Activated B cell treated with CpG ODN at 0.5 μM for 24 hours (primary cell): ENCODE measurements around the gene COL19A1. TPM values are rescaled to one million over a fixed set of nuclear protein-coding genes. Genes with fewer than 3 reads are reported as not detected.

Experiments used
- ATAC-seq: fragments of 200-7000 bp; cut with Tn5 transposase; one replicate; pipeline ENCODE4 v1.10.0; 2021; ENCODE audit warnings: low read depth, mild to moderate bottlenecking, moderate library complexity
- CTCF ChIA-PET: fragments of 350-600 bp; sonication (Branson Sonifier 250); formaldehyde crosslinking; loops from one replicate; lab custom pipeline; 2021; ENCODE audit warnings: antibody characterized with exemption; lab: Charles Lee
- POLR2A ChIA-PET: fragments of 350-600 bp; sonication (Branson Sonifier 250); formaldehyde crosslinking; loops from one replicate; lab custom pipeline; 2021; ENCODE audit warnings: antibody characterized with exemption; lab: Charles Lee
- DNase-seq: peaks from one replicate; pipeline ENCODE4 v3.0.0; 2022
- H3K27ac Mint-ChIP-seq: one replicate; pipeline ENCODE4 v1.8.0; 2020; ENCODE audit warnings: mixed read lengths
- H3K27me3 Mint-ChIP-seq: one replicate; pipeline ENCODE4 v1.8.0; 2021; ENCODE audit warnings: mixed read lengths
- H3K36me3 Mint-ChIP-seq: one replicate; pipeline ENCODE4 v1.8.0; 2021; ENCODE audit warnings: low read depth, mixed read lengths
- H3K4me1 Mint-ChIP-seq: one replicate; pipeline ENCODE4 v1.8.0; 2021; ENCODE audit warnings: mixed read lengths
- H3K4me3 Mint-ChIP-seq: one replicate; pipeline ENCODE4 v1.8.0; 2020; ENCODE audit warnings: mild to moderate bottlenecking, mixed read lengths
- H3K9me3 Mint-ChIP-seq: one replicate; pipeline ENCODE4 v1.8.0; 2020; ENCODE audit warnings: mixed read lengths
- intact Hi-C: fragments of 100-400 bp; cut with micrococcal nuclease; formaldehyde crosslinking; loops from one replicate; pipeline ENCODE4 v1.15.1; 2024
- total RNA-seq: library from RNA; stranded (reverse); gene quantifications from 2 replicates; pipeline ENCODE4 v1.2.3, GENCODE V29; 2022
- TF ChIP-seq, protein P1 (sequence below): fragments of 200-600 bp; IDR thresholded peaks from one replicate; pipeline ENCODE4 v1.8.0; 2022; ENCODE audit warnings: antibody characterized with exemption, mild to moderate bottlenecking

Gene COL19A1
- total RNA-seq, 1 donor from 2014 or later, result 54.4 TPM

DNA sequence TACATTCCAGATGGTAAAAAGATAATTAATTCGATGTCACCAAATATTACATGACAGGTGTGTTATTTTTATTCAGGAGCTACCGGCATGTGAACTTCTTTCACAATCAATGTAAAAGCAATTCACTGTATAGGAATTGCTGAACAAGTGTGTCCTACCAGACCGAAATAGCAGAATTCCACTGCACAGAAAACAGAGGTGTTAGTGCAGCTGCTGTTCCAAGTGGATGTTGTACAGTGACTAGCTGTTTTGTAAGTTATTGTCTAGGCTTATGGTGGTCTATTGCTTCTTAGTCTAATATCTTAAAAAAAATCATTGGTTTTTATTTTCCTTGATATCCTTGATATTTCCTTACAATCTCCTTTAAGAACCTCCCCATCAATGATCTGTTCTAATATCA lies 107.4 kb downstream of the COL19A1 start:
- no peak overlapping the region for H3K4me3 Mint-ChIP-seq
- no peaks in the 10 kb centered on the region for H3K9me3 Mint-ChIP-seq
- ATAC-seq, result no peak
- ChIA-PET POLR2A (interaction anchor here (0.6 kb wide), 1 partner anchor 1039 kb away, joined by 8 read pairs; no protein-coding TSS in a partner anchor), CTCF (no interaction called here)
- TF ChIP-seq, protein P1, sequence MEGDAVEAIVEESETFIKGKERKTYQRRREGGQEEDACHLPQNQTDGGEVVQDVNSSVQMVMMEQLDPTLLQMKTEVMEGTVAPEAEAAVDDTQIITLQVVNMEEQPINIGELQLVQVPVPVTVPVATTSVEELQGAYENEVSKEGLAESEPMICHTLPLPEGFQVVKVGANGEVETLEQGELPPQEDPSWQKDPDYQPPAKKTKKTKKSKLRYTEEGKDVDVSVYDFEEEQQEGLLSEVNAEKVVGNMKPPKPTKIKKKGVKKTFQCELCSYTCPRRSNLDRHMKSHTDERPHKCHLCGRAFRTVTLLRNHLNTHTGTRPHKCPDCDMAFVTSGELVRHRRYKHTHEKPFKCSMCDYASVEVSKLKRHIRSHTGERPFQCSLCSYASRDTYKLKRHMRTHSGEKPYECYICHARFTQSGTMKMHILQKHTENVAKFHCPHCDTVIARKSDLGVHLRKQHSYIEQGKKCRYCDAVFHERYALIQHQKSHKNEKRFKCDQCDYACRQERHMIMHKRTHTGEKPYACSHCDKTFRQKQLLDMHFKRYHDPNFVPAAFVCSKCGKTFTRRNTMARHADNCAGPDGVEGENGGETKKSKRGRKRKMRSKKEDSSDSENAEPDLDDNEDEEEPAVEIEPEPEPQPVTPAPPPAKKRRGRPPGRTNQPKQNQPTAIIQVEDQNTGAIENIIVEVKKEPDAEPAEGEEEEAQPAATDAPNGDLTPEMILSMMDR, result no peak
- DNase-seq, result no peak
- H3K36me3 Mint-ChIP-seq, result peaks cover 46% of the 10 kb centered on the region
- intact Hi-C loops, result no loop called here
- no peak overlapping the region for H3K27ac Mint-ChIP-seq
- H3K4me1 Mint-ChIP-seq, result no peaks in the 10 kb centered on the region
- no peaks in the 10 kb centered on the region for H3K27me3 Mint-ChIP-seq

DNA sequence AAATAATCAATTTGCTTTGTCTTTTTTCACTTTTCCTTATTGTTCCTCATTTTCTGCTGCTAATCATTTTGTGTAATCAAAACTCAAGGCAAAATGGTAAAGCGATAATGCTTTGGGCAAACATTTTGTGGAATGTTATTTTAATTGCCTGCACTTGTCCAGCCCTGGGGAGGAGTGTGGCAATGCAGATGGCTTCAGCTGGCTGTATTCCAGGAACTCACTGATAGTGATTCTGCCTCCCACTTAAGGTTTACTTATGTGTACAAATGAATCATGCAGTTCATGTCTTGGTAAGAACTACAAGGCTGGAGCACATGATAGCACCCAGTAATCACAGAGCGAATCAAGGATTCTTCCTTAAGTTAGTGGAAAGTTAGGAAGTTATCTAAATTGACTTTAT lies 107.8 kb downstream of the COL19A1 start:
- Mint-ChIP-seq H3K4me3 (no peak overlapping the region), H3K27me3 (no peaks in the 10 kb centered on the region), H3K9me3 (no peaks in the 10 kb centered on the region), H3K4me1 (no peaks in the 10 kb centered on the region), H3K27ac (no peak overlapping the region), H3K36me3 (peaks cover 46% of the 10 kb centered on the region)
- CTCF ChIA-PET, result no interaction called here
- intact Hi-C loops, result no loop called here
- DNase-seq (no peak), ATAC-seq (no peak)
- POLR2A ChIA-PET, result interaction anchor here (0.6 kb wide), 1 partner anchor 1038 kb away, joined by 8 read pairs; no protein-coding TSS in a partner anchor
- TF ChIP-seq, protein P1, result no peak

DNA sequence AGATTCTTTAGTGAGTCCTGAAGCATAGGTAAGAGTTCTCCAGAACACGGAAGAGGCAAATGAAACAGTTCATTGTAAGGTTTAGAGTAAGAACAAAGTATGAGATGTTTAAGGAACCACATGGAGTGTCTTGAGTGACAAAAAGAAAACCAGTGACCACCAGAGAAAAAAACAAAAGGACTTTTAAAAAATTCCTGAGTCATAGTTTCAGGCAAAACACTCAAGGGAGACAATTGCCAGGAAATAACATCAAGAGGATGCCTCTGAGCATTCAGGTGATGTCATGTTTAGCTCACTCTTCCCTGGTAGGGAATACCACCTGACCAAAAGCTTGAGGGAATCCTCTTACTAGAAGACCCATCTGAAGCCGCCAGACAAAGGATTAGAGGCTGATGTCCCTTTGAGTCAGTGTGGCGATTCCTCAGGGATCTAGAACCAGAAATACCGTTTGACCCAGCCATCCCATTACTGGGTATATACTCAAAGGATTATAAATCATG lies 110.3 kb downstream of the COL19A1 start:
- no peaks in the 10 kb centered on the region for H3K4me1 Mint-ChIP-seq
- ATAC-seq (no peak), DNase-seq (no peak)
- intact Hi-C loops, result no loop called here
- ChIA-PET CTCF (no interaction called here), POLR2A (no interaction called here)
- no peaks in the 10 kb centered on the region for H3K27me3 Mint-ChIP-seq
- H3K9me3 Mint-ChIP-seq, result no peaks in the 10 kb centered on the region
- no peak overlapping the region for H3K27ac Mint-ChIP-seq
- peaks cover 35% of the 10 kb centered on the region for H3K36me3 Mint-ChIP-seq
- TF ChIP-seq, protein P1, result no peak
- H3K4me3 Mint-ChIP-seq, result no peak overlapping the region

DNA sequence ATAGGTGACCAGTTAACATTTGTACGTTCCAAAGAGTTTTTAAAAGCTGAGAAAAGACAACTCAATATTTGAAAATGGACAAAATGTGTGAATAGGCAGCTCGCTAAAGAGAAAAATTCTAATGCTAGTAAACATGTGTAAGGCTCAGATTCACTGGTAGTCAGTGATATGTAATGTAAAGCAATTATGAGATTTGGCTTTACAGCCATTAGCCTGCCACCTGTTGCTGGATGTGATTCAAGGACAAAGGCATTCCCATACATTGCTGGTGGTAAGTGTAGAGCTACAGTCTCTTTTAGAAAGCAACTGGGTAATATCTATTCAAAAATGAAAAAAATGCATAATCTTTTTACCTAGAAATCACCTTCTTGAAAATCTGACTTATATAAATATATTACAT lies 114.3 kb downstream of the COL19A1 start:
- no peak overlapping the region for H3K27ac Mint-ChIP-seq
- H3K9me3 Mint-ChIP-seq, result no peaks in the 10 kb centered on the region
- peaks cover 17% of the 10 kb centered on the region for H3K4me1 Mint-ChIP-seq
- TF ChIP-seq, protein P1, result no peak
- ChIA-PET POLR2A (interaction anchor here (1.0 kb wide), 2 partner anchors 114 to 165 kb away, joined by 3 to 7 read pairs; no protein-coding TSS in a partner anchor), CTCF (no interaction called here)
- no peak for DNase-seq
- H3K36me3 Mint-ChIP-seq, result peaks cover 9% of the 10 kb centered on the region
- intact Hi-C loops, result no loop called here
- H3K27me3 Mint-ChIP-seq, result no peaks in the 10 kb centered on the region
- no peak for ATAC-seq
- no peak overlapping the region for H3K4me3 Mint-ChIP-seq

DNA sequence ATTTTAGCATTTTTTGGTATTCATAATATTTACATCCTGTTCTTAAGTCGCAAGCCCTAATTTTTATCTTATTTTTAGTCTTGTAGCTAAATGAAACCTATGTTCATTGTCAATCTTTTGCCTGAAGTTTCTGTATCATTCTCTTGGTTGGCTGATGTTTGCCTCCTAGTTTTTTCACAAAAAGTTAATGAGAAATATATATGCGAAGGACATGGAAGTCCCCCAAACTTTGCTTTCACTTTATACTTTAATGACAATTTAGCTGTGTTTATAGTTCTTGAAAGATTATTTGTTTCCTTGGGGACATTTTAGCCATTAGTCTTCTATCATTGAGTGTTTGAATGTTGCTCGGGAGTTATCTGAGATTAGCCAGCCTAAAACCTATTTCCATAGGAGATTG lies 118.2 kb downstream of the COL19A1 start:
- CTCF ChIA-PET, result no interaction called here
- no peaks in the 10 kb centered on the region for H3K27me3 Mint-ChIP-seq
- TF ChIP-seq, protein P1, result no peak
- peaks cover 11% of the 10 kb centered on the region for H3K36me3 Mint-ChIP-seq
- no peak overlapping the region for H3K4me3 Mint-ChIP-seq
- H3K4me1 Mint-ChIP-seq, result peaks cover 36% of the 10 kb centered on the region
- H3K9me3 Mint-ChIP-seq, result no peaks in the 10 kb centered on the region
- no peak for ATAC-seq
- POLR2A ChIA-PET, result interaction anchor here (1.0 kb wide), 1 partner anchor 117 kb away, joined by 6 read pairs; no protein-coding TSS in a partner anchor
- peak overlapping the region; percentile 71 for H3K27ac Mint-ChIP-seq
- DNase-seq, result no peak
- intact Hi-C loops, result loop anchor here (2.0 kb wide), 1 partner anchor 118 kb away; the partner anchor contains the start of gene COL19A1
